Measurements from ENCODE around the gene LRRC36. TPM values are rescaled to one million over a fixed set of nuclear protein-coding genes. Genes with fewer than 3 reads are reported as not detected.

The LRRC36 gene
- total RNA-seq, result 0.39 and 0.40 TPM in 2 replicates

GRCh38 chr16:67326472-67327309, at the start of gene LRRC36, which contains the start of gene KCTD19:
Gene LRRC36, plus strand, starts transcription at chr16:67326815. Its CDS starts 48 bp downstream, at chr16:67326863.
Gene KCTD19, minus strand, starts transcription at chr16:67326741. Its CDS starts 34 bp downstream, at chr16:67326707.

GRCh38 chr16:67279296-67280089, 47.1 kb upstream of the LRRC36 start, which contains the start of gene PLEKHG4:
Gene PLEKHG4, plus strand, starts transcription at chr16:67279532. Its CDS starts 513 bp downstream, at chr16:67280045.

GRCh38 chr16:67393111-67393787, 66.6 kb downstream of the LRRC36 start, which contains the start of gene TPPP3:
Gene TPPP3, minus strand, starts transcription at chr16:67393498. Its CDS starts 2,387 bp downstream, at chr16:67391111.

GRCh38 chr16:67415872-67416793, 89.5 kb downstream of the LRRC36 start, which contains the start of gene ZDHHC1:
Gene ZDHHC1, minus strand, starts transcription at chr16:67416477. Its CDS starts 8,702 bp downstream, at chr16:67407775.

GRCh38 chr16:67430977-67431774, 104.6 kb downstream of the LRRC36 start, which contains the start of gene HSD11B2:
Gene HSD11B2, plus strand, starts transcription at chr16:67431121. Its CDS starts 128 bp downstream, at chr16:67431249.

Other genes starting within 250 kb of the LRRC36 start
- gene PHAF1, start 216.9 kb upstream of the LRRC36 start, total RNA-seq, result 12.1 and 13.1 TPM in 2 replicates
- gene B3GNT9, start 175.8 kb upstream of the LRRC36 start, total RNA-seq, result 2.2 and 4.6 TPM in 2 replicates
- gene TRADD, start 166.9 kb upstream of the LRRC36 start, total RNA-seq, result 35.2 and 35.8 TPM in 2 replicates
- 8.2 and 10.6 TPM in 2 replicates for gene FBXL8, start 166.9 kb upstream of the LRRC36 start, total RNA-seq
- 0.40 and 2.0 TPM in 2 replicates for gene HSF4, start 162.1 kb upstream of the LRRC36 start, total RNA-seq
- gene NOL3, start 156.3 kb upstream of the LRRC36 start, total RNA-seq, result 9.3 and 12.7 TPM in 2 replicates
- gene MATCAP1, start 142.9 kb upstream of the LRRC36 start, total RNA-seq, result 4.2 and 7.1 TPM in 2 replicates
- 9.4 and 13.3 TPM in 2 replicates for gene EXOC3L1, start 136.7 kb upstream of the LRRC36 start, total RNA-seq
- gene E2F4, start 134.7 kb upstream of the LRRC36 start, total RNA-seq, result 89.3 and 111 TPM in 2 replicates
- gene ELMO3, start 127.7 kb upstream of the LRRC36 start, total RNA-seq, result 0.60 and 0.98 TPM in 2 replicates
- gene TMEM208, start 99.7 kb upstream of the LRRC36 start, total RNA-seq, result 32.9 and 34.8 TPM in 2 replicates
- gene FHOD1, start 79.3 kb upstream of the LRRC36 start, total RNA-seq, result 29.2 and 33.3 TPM in 2 replicates
- 0.07 and 0.20 TPM in 2 replicates for gene SLC9A5, start 77.8 kb upstream of the LRRC36 start, total RNA-seq
- 26.1 and 36.1 TPM in 2 replicates for gene PLEKHG4, start 47.3 kb upstream of the LRRC36 start, total RNA-seq
- gene KCTD19, start 74 bp upstream of the LRRC36 start, total RNA-seq, result under 0.01 TPM in 1 of 2 replicates, not detected in the other
- 0.20 TPM in 1 of 2 replicates, not detected in the other for gene TPPP3, start 66.7 kb downstream of the LRRC36 start, total RNA-seq
- 5.2 and 6.7 TPM in 2 replicates for gene ZDHHC1, start 89.7 kb downstream of the LRRC36 start, total RNA-seq
- not detected in 2 replicates for gene HSD11B2, start 104.3 kb downstream of the LRRC36 start, total RNA-seq
- 170 and 206 TPM in 2 replicates for gene ATP6V0D1, start 154.3 kb downstream of the LRRC36 start, total RNA-seq
- not detected in 2 replicates for gene AGRP, start 156.7 kb downstream of the LRRC36 start, total RNA-seq
- gene RIPOR1, start 202.0 kb downstream of the LRRC36 start, total RNA-seq, result 53.6 and 66.6 TPM in 2 replicates
- 25.5 and 27.7 TPM in 2 replicates for gene CTCF, start 235.7 kb downstream of the LRRC36 start, total RNA-seq